ENCODE measurements around the gene GPR15LG. TPM values are rescaled to one million over a fixed set of nuclear protein-coding genes. Genes with fewer than 3 reads are reported as not detected.
A peak's percentile ranks its signal among the peaks of the same experiment; 100 is the strongest.

The GPR15LG gene
- total and polyA plus RNA-seq, 2 experiments from 2014 or later, result not detected

GRCh38 chr10:84156009-84156408 is 17.6 kb upstream of the GPR15LG start:
- no peaks in the 10 kb centered on the region for H4K20me1 ChIP-seq (ENCODE audit: insufficient read depth)
- H3K9ac ChIP-seq, result no peak overlapping the region
- H3K9me3 ChIP-seq (ENCODE audit: low read depth), result no peaks in the 10 kb centered on the region
- no peak overlapping the region for H3K4me3 ChIP-seq
- no peak overlapping the region for H3K4me2 ChIP-seq (ENCODE audit: unreplicated experiment)
- H2AFZ ChIP-seq, result no peak overlapping the region
- H3K27ac ChIP-seq, result no peak overlapping the region
- no peak for TF ChIP-seq EZH2 (IDR thresholded peaks at IDR 0.05; ENCODE audit: insufficient read depth, poor library complexity, severe bottlenecking)
- TF ChIP-seq EZH2phosphoT487 (IDR thresholded peaks at IDR 0.05; ENCODE audit: insufficient read depth, low read depth), result no peak
- H3K4me1 ChIP-seq (ENCODE audit: insufficient read depth), result no peaks in the 10 kb centered on the region
- DNase-seq, result no peak
- no peaks in the 10 kb centered on the region for H3K9me2 ChIP-seq (ENCODE audit: insufficient read depth)
- WGBS, 2 experiments (ENCODE audit: low coverage in 1 of 2, low lambda C conversion rate in 2 of 2, missing lambda C conversion rate in 2 of 2), result 95 to 98% methylated on average over 2 of the region's 2 CpGs
- peaks cover 38% of the 10 kb centered on the region for H3K36me3 ChIP-seq (ENCODE audit: low read depth)
- peaks cover 30% of the 10 kb centered on the region for H3F3A ChIP-seq (ENCODE audit: insufficient read depth)
- in situ Hi-C loops (cut with MboI), result no loop called here
- H3K27me3 ChIP-seq (replicated peaks; ENCODE audit: insufficient read depth), result no peaks in the 10 kb centered on the region
- H3K79me2 ChIP-seq (ENCODE audit: insufficient read depth), result 0 out of 2 replicates have a peak, but pooled peaks cover 4% of the 10 kb centered on the region

- in situ Hi-C loops (cut with MboI), result no loop called here
- DNase-seq, result peak; percentile 7
- H3K9ac ChIP-seq, result no peak overlapping the region
Observed at GRCh38 chr10:84156768-84157167, 16.8 kb upstream of the GPR15LG start.

GRCh38 chr10:84158061-84158460 is 15.5 kb upstream of the GPR15LG start:
- Histone ChIP-seq H3K79me2 (ENCODE audit: insufficient read depth) (no peaks in the 10 kb centered on the region), H3K9me3 (ENCODE audit: low read depth) (no peaks in the 10 kb centered on the region), H3K9me2 (ENCODE audit: insufficient read depth) (no peaks in the 10 kb centered on the region), H2AFZ (no peak overlapping the region), H3K27ac (no peak overlapping the region), H4K20me1 (ENCODE audit: insufficient read depth) (no peaks in the 10 kb centered on the region), H3K4me1 (ENCODE audit: insufficient read depth) (no peaks in the 10 kb centered on the region), H3K4me3 (no peak overlapping the region), H3F3A (ENCODE audit: insufficient read depth) (peaks cover 30% of the 10 kb centered on the region), H3K4me2 (ENCODE audit: unreplicated experiment) (no peak overlapping the region), H3K9ac (no peak overlapping the region), H3K27me3 (replicated peaks; ENCODE audit: insufficient read depth) (no peaks in the 10 kb centered on the region), H3K36me3 (ENCODE audit: low read depth) (peaks cover 18% of the 10 kb centered on the region)
- TF ChIP-seq EZH2 (IDR thresholded peaks at IDR 0.05; ENCODE audit: insufficient read depth, poor library complexity, severe bottlenecking) (no peak), EZH2phosphoT487 (IDR thresholded peaks at IDR 0.05; ENCODE audit: insufficient read depth, low read depth) (no peak)
- in situ Hi-C loops (cut with MboI), result no loop called here
- WGBS, 2 experiments (ENCODE audit: low coverage in 1 of 2, low lambda C conversion rate in 2 of 2, missing lambda C conversion rate in 2 of 2), result 73 to 77% methylated on average over 2 of the region's 2 CpGs
- no peak for DNase-seq

More at GRCh38 chr10:84156768-84157167, 16.8 kb upstream of the GPR15LG start:
- H3K79me2 ChIP-seq (ENCODE audit: insufficient read depth), result no peaks in the 10 kb centered on the region
- H2AFZ ChIP-seq, result no peak overlapping the region
- no peaks in the 10 kb centered on the region for H4K20me1 ChIP-seq (ENCODE audit: insufficient read depth)
- no peaks in the 10 kb centered on the region for H3K9me2 ChIP-seq (ENCODE audit: insufficient read depth)
- H3K27ac ChIP-seq, result no peak overlapping the region
- H3K27me3 ChIP-seq (replicated peaks; ENCODE audit: insufficient read depth), result no peaks in the 10 kb centered on the region
- H3F3A ChIP-seq (ENCODE audit: insufficient read depth), result peaks cover 30% of the 10 kb centered on the region
- no peak overlapping the region for H3K4me3 ChIP-seq
- no peak for TF ChIP-seq EZH2phosphoT487 (IDR thresholded peaks at IDR 0.05; ENCODE audit: insufficient read depth, low read depth)
- TF ChIP-seq EZH2 (IDR thresholded peaks at IDR 0.05; ENCODE audit: insufficient read depth, poor library complexity, severe bottlenecking), result no peak
- no peaks in the 10 kb centered on the region for H3K9me3 ChIP-seq (ENCODE audit: low read depth)
- no peaks in the 10 kb centered on the region for H3K4me1 ChIP-seq (ENCODE audit: insufficient read depth)
- no peak overlapping the region for H3K4me2 ChIP-seq (ENCODE audit: unreplicated experiment)
- 86 to 89% methylated on average over 10 of the region's 10 CpGs for WGBS, 2 experiments (ENCODE audit: low coverage in 1 of 2, low lambda C conversion rate in 2 of 2, missing lambda C conversion rate in 2 of 2)
- H3K36me3 ChIP-seq (ENCODE audit: low read depth), result peaks cover 31% of the 10 kb centered on the region

GRCh38 chr10:84158550-84158949 is 15.1 kb upstream of the GPR15LG start:
- Histone ChIP-seq H3K27ac (no peak overlapping the region), H3K4me1 (ENCODE audit: insufficient read depth) (no peaks in the 10 kb centered on the region), H3K36me3 (ENCODE audit: low read depth) (peaks cover 13% of the 10 kb centered on the region), H3K4me3 (no peak overlapping the region), H3K79me2 (ENCODE audit: insufficient read depth) (no peaks in the 10 kb centered on the region), H3K4me2 (ENCODE audit: unreplicated experiment) (no peak overlapping the region), H3K9ac (no peak overlapping the region), H2AFZ (no peak overlapping the region), H3K9me2 (ENCODE audit: insufficient read depth) (no peaks in the 10 kb centered on the region), H3K9me3 (ENCODE audit: low read depth) (no peaks in the 10 kb centered on the region), H4K20me1 (ENCODE audit: insufficient read depth) (no peaks in the 10 kb centered on the region), H3K27me3 (replicated peaks; ENCODE audit: insufficient read depth) (no peaks in the 10 kb centered on the region), H3F3A (ENCODE audit: insufficient read depth) (peaks cover 29% of the 10 kb centered on the region)
- in situ Hi-C loops (cut with MboI), result no loop called here
- 91 to 97% methylated on average over 4 of the region's 4 CpGs for WGBS, 2 experiments (ENCODE audit: low coverage in 1 of 2, low lambda C conversion rate in 2 of 2, missing lambda C conversion rate in 2 of 2)
- TF ChIP-seq EZH2 (IDR thresholded peaks at IDR 0.05; ENCODE audit: insufficient read depth, poor library complexity, severe bottlenecking), result no peak
- no peak for TF ChIP-seq EZH2phosphoT487 (IDR thresholded peaks at IDR 0.05; ENCODE audit: insufficient read depth, low read depth)
- no peak for DNase-seq
